ENCODE measurements around the gene CNIH2.
A peak's percentile ranks its signal among the peaks of the same experiment; 100 is the strongest.
"Not testable (repeated sequence)": the region's sequence is repeated elsewhere in the genome, so short reads cannot be mapped to it uniquely, and the experiment has no call there.

CNIH2 gene

DNA sequence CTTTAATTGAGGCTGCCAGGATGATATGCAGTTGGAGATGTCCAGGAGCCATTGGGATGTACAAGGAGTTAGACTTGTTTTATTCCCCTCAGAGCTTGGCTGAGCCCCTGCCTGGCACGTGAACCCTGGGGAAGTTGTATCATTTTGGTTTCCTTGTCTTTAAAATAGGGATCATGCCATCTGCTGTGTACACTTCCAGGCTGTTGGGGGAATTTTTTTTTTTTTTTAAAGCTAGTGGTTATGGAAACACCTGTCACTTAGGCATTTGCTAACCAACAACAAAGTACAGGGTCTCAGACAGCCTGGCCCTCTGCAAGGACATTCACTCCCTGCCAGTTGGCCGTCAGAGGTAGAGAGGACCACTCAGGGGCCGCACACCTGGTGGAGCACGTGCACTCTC lies 18.0 kb upstream of the CNIH2 start:
- DNase-seq (ENCODE audit: low read depth), result no peak

DNA sequence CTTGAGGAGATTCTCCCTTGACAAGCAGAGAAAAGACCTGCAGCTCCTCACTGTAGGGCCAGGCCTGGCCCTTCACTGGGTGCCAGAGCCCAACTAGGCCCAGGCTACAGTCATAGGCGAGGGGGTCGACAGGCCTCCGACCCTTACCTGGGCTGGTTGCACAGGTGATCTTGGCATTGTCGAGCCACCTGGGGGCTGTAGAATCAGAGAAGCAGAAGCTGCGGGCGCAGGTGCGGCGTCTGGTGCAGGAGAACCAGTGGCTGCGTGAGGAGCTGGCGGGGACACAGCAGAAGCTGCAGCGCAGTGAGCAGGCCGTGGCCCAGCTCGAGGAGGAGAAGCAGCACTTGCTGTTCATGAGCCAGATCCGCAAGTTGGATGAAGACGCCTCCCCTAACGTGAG lies 16.4 kb upstream of the CNIH2 start:
- DNase-seq (ENCODE audit: low read depth), result no peak

DNA sequence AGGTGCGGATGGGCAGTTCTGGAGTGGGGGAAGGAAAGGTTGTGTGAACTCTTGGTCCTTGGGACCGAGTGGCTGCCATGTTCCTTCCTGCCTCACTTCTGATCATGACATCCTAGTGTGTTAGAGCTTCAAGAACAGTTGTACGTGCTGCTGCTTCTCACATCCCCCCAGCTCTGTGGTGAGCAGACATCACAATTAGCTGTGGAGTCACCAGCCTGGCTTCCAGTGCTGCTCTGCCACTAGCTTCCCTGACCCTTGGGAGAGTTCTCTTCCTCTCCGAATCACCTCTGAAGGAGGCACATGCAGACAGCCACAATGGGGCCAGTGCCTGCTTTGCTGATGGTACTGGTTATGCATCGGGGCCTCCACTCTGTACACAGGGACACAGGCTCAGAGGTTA lies 15.8 kb upstream of the CNIH2 start:
- no peak for DNase-seq (ENCODE audit: low read depth)

DNA sequence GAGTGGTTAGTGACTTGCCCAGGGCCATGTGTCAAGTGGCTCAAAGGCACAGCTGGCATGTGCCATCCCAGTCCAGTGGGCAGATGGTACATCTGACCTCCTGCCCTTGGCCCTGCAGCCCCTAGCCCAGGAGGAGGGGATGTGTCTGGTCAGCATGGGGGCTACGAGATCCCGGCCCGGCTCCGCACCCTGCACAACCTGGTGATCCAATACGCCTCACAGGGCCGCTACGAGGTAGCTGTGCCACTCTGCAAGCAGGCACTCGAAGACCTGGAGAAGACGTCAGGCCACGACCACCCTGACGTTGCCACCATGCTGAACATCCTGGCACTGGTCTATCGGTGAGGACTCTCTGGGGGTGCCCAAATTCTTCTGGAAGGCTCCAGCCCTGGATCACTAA lies 15.3 kb upstream of the CNIH2 start:
- DNase-seq (ENCODE audit: low read depth), result no peak

DNA sequence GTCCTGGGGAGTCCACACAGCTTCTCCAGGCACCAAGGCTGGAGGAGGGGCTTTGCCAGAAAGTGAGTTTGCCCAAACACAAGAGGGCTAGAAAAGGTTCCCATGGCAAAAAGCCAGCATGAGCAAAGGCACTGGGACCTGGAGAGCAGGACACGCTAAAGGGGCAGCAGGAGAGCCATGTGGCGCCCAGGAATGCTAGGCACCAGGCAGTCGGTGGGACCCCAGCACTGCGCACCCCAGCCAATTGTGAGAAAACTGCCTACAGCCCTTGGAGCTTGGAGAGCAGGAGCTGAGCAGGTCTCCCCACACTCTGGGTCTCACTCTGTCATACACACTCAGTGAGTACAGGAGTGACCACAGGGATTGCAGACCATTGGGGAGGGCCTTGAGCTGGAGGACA lies 14.7 kb upstream of the CNIH2 start:
- DNase-seq (ENCODE audit: low read depth), result no peak

DNA sequence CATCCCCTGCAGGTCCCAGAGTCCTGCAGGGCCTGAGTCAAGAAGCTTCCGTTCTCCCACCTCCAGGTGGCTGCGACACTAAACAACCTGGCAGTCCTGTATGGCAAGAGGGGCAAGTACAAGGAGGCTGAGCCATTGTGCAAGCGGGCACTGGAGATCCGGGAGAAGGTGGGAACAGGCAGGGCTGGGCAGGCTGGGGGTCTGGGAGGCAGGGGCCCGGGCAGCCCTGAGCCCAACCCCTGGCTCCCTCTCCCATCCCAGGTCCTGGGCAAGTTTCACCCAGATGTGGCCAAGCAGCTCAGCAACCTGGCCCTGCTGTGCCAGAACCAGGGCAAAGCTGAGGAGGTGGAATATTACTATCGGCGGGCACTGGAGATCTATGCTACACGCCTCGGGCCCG lies 14.2 kb upstream of the CNIH2 start:
- no peak for DNase-seq (ENCODE audit: low read depth)

DNA sequence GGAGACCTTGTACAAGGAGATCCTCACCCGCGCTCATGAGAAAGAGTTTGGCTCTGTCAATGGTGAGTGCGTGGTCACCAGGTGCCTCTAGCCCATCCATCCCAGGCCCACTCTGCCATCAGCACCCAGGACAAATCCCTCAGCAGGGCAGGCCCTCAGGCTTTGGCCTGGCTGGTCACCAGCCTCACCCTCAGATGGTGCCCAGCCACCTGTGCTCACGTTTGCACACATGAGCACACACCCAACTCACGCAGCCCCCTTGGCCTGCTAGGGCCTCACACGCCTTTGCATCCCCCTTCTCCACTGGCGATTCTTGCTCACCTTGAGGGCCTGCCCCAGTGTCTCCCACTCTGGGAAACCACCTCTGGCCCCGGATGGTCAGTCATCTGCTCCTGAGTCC lies 13.6 kb upstream of the CNIH2 start:
- no peak for DNase-seq (ENCODE audit: low read depth)

DNA sequence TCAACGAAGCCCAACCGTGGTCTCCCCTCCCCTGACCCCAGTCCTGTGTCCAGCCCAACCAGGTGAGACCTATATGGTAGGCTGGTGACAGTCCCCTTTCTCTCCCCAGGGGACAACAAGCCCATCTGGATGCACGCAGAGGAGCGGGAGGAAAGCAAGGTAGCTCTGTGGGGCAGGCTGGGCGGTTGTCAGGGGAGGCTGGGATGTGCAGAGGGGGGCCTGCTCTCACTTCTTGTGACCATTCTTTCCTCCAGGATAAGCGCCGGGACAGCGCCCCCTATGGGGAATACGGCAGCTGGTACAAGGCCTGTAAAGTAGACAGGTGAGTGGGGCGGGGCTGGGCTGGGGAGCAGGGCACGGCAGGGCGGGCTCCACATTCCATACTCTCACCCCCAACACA lies 13.1 kb upstream of the CNIH2 start:
- no peak for DNase-seq (ENCODE audit: low read depth)

DNA sequence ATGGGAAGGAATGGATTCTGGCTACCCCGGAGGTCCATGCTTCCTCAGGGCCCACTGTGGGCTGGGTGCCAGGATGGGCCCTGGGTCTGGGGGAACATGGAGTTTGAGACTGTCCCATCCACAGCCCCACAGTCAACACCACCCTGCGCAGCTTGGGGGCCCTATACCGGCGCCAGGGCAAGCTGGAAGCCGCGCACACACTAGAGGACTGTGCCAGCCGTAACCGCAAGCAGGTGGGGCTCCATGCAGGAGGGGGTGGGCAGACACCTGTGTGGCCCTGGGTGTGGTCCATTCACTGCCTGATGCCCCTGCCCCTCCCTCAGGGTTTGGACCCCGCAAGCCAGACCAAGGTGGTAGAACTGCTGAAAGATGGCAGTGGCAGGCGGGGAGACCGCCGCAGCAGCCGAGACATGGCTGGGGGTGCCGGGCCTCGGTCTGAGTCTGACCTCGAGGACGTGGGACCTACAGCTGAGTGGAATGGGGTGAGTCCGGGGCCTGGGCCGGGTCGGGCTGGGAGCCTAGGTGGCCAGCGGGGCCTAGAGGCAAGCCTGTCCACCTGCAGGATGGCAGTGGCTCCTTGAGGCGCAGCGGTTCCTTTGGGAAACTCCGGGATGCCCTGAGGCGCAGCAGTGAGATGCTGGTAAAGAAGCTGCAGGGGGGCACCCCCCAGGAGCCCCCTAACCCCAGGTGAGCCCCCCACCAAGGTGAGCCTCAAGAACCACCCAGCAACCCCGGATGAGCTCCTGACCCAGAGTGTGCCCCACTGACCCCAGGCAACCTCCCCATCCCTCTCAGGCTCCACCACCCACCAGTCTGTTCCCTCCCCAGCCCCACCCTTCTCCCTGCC lies 12.2 kb upstream of the CNIH2 start:
- no peak for DNase-seq (ENCODE audit: low read depth)

DNA sequence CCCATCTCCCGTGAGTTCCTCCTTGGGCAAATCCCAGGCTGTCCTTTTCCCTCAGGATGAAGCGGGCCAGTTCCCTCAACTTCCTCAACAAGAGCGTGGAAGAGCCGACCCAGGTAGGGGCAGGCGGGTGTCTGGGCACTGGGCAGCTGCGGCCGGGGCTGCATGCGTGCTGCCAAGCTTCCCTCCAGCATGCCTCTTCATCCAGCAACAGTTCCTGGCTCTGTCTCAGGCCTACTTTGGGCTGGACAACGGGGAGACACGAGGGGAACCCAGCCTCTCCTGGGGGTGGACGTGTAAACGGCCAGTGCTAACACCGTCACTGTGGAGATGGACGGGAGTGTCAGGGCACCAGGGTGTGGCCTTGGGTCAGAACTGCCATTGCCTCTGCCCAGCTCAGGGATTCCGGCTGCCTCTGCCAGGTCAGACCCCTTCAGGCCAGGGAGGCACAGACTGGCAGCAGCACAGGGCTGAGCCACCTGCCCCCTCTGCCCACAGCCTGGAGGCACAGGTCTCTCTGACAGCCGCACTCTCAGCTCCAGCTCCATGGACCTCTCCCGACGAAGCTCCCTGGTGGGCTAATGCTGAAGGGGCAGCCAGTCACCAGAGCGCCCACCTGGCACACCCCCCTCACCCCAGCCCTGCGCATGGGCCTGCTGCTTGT lies 11.5 kb upstream of the CNIH2 start:
- no peak for DNase-seq (ENCODE audit: low read depth)

DNA sequence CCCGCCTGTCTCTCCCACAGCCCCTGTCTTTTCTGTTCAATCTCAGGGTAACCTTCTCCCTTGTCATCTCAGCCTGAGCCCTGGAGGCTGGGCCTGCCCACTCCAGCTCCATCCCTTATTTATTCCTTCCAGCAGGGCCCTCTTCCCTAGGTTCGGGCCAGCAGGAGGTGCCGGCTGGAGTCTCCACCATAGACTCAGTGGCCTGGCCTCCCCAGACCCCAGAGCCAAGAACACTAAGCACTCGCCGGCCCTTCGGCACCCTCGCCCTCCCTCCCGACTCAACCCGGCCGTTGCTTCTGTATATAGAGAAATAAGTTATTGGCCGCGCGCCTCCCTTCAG lies 11.0 kb upstream of the CNIH2 start:
- DNase-seq (ENCODE audit: low read depth), result no peak

DNA sequence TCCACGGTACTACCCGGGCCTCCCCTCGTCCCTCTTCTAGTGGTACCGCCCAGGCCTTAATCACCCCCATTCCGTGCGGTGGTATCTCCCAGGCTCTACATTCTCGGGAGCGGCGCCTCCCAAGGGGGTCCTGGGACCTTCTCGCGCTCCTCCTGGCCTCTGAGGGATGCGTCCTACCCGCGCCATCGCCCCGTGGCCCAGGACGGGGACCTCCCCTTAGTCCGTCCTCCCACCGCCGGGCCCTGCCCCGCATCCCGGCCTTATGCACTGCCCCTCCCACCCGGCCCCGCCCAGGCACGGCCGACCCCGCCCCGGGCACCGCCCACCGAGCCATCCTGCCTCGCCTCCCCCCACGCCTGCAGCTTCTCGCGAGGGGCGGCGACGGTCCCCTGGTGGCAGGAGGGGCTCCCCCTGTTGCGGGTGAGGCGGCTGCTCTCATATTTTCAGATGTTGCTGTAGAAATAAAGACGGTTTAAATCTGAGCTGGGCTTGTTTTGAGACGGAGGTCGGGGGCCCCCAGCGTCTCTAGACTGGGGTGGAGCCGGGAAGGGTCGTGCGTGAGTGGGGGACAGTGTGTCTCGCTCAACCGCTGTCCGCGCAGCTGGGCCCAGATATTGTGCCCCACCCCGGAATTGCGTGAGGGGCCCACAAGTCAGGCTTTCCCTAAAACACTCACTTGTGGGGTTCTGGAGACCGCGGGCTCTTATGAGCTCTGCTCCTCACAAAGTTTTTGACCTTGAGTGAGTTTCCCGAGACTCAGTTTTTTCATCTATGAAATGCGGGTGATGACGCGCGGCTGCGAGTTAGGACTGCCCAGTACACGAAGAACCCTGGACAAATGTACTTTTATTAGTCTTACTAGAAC lies 10.4 kb upstream of the CNIH2 start:
- DNase-seq (ENCODE audit: low read depth), result peak; percentile 89

DNA sequence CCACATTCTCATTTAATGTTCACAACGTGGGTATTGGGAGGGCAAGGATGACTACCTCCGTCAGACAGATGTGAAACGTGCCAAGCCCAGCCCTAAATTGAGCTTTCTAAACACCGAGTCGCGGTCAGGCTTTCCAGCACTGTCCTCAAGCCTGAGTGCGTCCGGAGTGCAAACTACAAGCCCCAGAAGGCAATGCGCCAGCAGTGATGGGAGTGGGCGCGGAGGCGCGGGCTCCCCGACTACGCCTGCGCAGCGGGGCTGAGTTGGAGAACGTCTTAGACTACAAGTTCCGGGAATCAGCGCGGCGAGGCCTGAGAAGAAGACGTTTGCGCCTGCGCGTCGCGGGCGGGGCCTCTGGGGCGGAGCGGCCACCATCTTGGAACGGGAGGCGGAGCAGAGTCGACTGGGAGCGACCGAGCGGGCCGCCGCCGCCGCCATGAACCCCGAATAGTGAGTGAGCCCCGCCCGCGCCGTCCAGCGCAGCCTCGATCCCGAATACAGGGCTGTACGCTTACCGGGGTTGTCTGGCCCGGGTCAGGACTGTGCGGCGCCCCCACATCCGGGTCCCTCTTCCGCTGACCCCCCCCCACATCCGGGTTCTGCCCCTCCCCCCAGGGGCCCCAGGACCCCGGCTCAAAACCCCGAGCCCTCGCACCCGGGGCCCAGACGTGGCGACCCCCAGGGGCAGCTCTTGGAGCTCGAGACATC lies 9.6 kb upstream of the CNIH2 start, which contains the start of gene RAB1B:
Gene RAB1B, plus strand, starts transcription at position 396 of the 708 bp plus-strand sequence. Its CDS starts 41 bp downstream, at position 437.
- peak; percentile 99 for DNase-seq (ENCODE audit: low read depth)

DNA sequence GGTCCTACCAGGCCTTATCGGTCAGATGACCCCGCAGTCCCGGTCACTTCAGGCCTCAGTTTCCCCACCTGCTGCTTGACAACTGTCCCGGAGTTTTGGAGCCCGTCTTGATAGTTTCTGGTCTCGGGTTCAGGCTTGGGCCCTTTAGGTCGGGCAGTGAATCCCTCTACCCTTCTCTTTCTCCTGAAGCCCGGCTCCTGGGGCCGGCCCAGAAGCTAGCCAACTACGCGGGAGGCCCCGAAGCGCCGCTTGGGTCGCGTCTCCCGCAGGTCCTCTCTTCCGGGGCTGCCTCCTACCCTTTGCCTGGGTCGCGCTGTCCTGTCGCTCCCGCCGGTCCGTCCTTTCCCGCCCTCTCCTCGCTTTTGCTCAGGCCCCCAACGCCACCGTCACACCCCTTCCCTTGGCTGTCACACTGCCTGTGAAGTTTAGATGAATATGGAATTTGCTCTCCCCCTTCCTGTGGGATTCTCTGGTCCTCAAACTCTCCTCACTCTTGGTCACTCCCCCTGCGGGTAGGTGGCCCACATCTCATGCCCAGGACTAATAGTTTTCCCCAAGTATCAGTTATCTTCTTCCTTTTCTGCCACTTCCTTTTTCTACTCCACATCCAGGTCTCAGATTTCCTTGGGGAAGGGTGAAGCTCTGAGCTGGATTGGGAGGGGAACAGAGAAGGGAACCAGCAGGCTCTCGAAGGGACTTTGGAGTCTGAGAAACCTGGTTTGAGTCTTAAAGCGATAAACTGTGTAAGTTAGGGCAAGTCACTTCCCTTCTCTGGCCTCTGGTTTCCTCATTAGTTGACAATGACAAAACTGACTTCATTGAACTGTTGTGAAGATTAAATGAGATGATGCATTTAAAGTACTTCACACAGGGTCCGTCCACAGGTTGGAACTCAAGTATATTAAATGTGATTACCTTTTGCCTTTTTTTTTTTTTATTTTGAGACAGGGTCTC lies 8.7 kb upstream of the CNIH2 start:
- peak; percentile 80 for DNase-seq (ENCODE audit: low read depth)

DNA sequence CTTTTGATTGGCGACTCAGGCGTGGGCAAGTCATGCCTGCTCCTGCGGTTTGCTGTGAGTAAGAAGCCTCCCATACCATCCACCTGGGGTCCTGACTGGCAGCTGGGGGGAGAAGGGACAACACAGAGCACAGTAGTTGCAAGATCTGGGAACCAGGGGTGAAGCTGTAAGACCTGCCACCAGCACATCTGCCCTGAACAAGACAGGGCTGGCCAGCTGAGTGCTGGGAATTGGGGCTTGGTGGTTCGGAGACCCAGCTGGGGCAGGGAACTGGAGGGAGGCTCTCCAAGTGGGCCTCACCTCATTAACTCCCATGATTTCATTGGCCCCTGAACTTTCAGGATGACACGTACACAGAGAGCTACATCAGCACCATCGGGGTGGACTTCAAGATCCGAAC lies 6.2 kb upstream of the CNIH2 start:
- DNase-seq (ENCODE audit: low read depth), result no peak

DNA sequence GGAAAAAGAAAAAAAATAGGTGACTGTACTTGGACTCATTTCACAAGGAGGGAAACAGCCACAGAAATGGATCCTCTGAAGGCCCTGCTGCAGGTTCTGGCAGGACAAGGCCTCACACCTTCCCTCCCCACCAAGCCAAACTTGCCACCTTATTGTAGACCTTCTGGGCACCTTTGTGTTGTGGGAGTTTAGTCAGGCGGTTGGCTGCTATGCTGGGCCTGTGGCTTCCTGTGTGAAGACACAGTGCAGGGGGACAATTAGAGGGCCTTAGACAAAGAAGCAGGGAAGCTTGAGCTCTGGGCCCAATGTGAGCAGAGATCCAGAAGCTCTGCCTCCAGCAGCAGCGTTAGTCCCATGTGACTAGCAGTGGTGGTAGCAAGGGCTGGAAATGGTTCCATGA lies 5.4 kb upstream of the CNIH2 start:
- no peak for DNase-seq (ENCODE audit: low read depth)

DNA sequence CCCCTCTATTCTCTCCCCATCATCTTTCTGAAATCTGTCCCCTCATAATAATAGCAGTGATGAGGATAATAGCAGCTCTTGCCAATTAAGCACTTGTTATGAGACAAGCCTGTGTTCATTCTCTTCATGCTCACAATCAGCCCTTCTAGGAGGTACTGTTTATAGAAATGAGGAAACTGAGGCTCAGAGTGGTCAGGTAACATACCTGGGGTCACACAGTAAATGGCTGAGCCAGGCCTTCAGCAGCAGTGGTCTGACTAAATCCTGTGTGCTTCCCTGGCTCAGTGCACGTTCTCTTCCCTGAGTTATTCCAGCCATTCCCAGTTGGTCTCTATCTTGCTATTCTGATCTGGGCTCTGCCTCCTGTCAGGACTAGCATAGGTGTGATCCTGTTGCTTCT lies 3.8 kb upstream of the CNIH2 start:
- no peak for DNase-seq (ENCODE audit: low read depth)

DNA sequence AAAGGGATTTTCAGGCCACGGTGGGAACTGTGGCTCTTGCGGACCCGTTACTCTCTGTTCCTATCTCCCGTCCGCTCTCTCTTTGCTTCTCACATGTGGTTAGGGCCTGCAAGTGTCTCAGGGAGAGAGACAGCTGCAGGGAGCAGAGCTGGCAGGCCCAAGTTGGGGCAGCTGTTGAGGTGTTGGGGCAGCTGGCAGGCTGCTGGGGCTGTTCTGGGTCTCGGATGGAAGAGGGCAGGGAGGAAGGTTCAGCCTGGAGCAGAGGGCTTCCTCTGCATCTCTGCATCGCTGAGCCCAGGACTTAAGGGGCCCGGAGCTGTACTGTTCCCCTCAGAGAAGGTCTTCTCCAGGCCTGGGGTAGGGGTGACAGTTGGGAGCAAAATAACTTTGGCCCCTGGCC lies 2.6 kb upstream of the CNIH2 start:
- no peak for DNase-seq (ENCODE audit: low read depth)

DNA sequence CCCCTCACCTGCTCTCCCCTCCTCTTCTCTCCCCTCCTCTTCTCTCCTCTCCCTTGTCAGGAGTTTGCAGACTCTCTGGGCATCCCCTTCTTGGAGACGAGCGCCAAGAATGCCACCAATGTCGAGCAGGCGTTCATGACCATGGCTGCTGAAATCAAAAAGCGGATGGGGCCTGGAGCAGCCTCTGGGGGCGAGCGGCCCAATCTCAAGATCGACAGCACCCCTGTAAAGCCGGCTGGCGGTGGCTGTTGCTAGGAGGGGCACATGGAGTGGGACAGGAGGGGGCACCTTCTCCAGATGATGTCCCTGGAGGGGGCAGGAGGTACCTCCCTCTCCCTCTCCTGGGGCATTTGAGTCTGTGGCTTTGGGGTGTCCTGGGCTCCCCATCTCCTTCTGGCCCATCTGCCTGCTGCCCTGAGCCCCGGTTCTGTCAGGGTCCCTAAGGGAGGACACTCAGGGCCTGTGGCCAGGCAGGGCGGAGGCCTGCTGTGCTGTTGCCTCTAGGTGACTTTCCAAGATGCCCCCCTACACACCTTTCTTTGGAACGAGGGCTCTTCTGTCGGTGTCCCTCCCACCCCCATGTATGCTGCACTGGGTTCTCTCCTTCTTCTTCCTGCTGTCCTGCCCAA lies 1.9 kb upstream of the CNIH2 start:
- DNase-seq (ENCODE audit: low read depth), result no peak

DNA sequence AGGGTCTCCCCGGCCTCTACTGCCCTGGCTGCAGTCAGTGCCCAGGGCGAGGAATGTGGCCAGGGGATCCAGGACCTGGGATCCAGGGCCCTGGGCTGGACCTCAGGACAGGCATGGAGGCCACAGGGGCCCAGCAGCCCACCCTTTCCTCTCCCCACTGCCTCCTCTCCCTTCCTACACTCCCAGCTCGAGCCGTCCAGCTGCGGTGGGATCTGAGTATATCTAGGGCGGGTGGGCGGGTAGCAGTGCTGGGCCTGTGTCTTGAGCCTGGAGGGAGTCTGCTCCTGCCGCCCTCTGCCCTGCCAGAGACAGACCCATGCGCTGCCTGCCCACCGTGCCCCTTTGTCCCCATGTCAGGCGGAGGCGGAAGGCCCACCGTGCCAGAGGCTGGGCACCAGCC lies 1.4 kb upstream of the CNIH2 start:
- DNase-seq (ENCODE audit: low read depth), result not testable (repeated sequence)

DNA sequence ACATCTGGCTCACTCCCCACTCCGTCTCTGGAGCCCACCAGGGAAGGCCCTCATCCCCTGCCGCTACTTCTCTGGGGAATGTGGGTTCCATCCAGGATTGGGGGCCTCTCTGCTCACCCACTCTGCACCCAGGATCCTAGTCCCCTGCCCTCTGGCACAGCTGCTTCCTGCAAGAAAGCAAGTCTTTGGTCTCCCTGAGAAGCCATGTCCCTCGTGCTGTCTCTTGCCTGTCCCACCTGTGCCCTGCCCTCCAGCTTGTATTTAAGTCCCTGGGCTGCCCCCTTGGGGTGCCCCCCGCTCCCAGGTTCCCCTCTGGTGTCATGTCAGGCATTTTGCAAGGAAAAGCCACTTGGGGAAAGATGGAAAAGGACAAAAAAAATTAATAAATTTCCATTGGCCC lies 911 bp upstream of the CNIH2 start:
- not testable (repeated sequence) for DNase-seq (ENCODE audit: low read depth)

Measured in CMK (cell line).